Hypothalamus (tissue), 51 donors: ENCODE data around the gene LDB2.
A peak's percentile ranks its signal among the peaks of the same experiment; 100 is the strongest.

Experiments
- DNase-seq, 51 donors: peaks; one replicate each; lab custom pipeline; 2025; lab: John Stamatoyannopoulos, UW

The LDB2 gene

DNA sequence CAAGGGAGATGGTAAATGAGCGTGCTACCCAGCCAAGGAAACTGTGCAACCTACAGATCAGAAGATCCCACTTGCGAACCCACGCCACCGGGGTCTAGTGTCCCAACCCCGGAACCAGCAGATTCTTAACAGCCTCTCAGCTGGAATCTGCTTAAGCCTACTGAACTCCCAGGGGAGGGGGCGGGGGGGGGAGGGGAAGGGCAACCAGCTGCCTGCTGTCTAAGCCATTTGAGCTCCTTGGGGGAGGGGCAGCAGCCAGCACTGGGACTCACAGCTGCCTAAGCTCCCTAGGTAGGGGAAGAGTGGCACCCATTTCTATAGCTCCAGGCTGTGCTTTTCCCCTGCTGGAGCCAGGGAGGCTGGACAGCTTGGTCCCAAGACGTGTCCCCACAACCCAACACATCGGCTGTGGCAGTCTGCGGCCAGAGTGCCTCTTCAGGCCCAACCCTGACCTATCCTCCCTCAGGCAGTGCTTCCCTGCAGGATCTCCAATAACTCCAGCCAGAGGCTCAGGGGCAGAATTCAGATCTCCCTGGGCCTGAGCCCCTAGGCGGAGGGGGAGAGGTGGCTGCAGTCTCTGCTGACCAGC, 289.2 kb downstream of the LDB2 start:
- no peak for DNase-seq

DNA sequence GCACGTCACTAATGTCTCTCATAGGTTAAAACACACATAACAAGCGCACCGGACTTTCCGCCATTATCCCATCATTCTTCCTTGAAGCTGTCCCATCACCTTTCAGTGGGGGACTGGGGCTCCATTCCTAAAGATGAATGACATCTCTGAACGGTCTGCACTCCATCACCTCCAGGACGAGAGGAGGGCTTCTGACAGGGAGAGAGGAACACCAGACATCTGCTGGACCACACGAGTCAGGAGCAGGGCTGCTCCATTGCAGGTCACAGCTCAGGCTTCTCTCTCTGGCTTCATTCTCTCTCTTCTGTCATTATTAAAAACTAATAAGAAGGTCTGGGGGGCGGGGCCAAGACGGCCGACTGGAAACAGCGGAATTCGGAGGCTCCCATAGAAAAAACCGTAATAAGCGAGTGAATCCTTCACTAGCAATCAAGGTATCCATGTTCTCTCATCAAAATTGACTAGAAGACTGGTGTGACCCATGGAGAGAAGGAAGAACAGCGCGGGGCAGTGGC, 289.8 kb downstream of the LDB2 start:
- no peak for DNase-seq

DNA sequence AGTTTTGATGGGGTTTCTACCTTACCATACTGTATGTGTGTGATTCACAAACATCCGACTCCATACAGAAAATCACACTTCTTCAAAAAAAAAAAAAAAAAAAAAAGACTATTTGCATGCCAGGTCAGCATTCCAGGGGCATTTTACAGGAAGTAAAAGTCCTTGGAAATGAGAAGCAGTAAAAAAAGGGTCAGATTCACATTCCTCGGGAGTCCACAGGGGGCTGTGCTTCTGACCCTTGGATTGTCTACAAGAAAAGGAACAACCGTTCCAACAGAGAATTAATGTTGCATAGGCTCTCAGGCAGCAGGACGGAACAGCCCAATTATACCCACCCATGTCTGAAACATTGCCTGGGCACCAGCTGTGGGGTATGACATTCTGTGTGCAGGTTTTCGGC, 290.3 kb downstream of the LDB2 start:
- no peak for DNase-seq

DNA sequence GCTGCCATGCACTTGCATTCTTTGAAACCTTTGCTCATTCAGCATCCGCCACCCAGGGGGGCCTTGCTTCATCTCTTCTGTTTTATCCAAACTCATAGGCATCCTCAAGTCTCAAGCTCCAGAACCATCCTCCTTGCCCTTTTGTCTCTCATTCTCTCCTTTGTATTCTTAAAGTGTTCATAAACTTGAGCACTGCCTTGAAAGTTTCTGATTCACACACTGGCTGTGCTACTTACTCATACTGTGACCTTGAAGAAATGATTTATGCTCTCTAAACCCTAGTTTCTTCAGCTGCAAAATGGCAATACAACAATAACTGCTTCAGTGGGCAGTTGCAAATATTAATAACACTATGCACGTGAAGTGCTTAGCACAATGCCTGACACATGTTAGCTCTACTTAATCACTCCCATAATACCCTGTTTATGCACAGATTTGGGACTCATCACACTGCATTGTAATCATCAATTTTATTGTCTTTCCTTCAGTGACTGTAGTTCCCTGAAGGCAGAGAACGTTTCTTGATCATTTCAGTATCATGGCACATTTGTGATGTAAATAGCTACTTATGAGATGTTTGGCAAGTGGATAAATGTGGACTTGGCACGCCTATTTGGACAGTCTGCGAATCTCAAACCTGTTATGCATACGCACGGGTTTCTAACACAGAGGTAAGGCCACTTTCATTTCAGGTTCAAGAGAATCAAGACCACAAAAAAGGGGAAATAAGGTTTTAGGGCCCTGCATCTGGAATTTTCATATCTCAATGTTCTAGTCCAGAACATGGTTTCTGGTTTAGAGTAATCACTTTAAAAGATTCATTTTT, 291.0 kb downstream of the LDB2 start:
- DNase-seq, result no peak

DNA sequence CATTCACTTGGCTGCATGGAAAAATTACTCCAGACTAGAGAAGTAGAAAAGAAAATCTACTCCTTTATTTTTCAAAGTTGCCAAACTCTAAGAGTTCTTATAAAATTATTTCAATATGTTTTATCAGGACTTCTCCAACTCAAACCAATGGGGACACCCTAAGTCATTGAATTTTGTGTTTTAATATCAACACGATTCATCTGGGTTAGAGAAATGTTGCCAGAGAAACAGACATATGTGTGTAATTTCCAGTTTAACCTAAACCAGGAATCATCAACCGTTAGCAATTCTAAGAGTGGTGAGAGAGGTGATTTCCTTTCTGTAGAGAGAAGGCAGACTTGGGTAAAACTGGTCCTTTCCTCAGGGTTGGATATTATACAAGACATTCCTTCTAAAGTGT, 291.8 kb downstream of the LDB2 start:
- DNase-seq, result no peak

DNA sequence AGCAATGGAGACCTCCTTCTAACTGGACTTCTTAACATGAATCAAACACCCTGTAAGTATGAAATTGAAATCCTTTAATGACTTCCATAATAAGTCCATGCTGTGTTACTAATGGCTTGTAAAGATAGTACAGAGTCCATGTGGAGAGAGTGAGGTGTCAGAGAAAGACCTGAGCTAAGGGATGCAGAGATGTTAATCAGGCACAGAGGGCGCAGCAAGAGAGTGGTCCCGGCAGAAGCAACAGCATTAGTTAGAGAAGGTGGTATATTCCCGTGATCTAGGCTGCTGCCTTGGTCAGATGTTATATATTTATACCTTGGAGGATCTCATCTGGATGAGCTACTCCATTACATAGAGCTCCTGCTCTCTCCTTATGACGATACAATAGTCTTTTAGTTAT, 295.3 kb downstream of the LDB2 start:
- DNase-seq, result no peak

DNA sequence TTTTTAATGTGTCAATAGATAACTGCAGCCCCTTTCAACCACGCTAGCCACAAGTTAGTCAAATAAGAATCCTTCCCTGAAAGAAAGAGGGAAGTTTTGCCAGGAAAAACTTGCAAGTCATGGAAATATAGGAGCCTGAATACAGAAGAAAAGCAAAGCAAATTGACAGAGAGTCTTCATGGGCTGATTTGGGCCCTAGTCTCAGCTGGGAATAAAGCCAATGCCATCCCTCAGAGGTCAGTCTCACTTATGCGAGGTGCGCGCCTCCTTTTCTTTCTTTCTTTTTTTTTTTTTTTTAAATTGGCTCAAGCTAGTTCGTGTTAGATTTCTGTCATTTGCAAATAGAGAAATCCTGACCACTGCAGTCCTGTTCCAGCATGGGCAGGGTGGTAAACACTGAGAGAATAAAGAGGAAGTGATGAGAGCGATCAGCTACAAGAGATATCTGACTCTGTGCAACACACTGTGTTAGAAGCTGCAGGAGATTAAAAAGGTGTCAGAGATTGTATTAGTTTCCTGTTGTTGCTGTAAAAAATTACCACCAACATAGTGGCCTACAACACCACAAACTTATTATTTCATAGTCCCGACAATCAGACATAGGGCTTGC, 299.7 kb downstream of the LDB2 start:
- no peak for DNase-seq

DNA sequence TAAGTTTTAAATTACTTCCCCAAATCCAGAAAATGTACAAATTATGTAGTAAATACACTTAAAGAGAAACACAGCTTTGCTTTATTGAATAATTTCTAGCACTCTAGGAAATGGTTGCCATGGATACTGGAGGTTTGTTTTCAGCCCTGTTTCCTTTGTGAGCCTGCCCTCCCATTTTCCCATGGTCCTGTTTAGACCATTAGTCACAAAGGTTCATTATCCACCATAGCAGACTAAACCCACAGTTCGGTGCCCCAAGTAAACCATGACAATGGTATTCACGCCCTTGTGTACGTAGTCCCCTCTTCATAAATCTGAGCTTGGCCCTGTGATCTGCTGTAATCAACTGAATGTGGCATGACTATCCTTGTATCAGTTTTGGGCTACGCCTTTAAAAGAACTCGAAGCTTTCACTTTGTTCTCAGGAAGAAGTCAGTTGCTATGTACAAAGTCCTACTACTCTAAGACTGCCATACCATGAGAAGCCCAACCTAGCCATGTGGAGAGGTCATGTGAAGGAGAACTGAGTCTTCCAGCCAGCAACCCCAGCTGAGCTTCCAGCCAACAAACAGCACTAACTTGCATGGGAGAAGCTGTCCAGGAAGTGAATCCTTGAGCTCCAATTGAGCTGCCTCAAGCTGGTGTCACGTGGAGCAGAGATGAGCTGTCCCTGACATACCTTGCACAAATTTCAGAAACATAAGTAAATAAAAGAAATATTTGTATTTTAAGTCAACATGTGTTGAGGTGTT, 300.4 kb downstream of the LDB2 start:
- DNase-seq, result peak in 2 of 51 donors; percentile 12 to 45

DNA sequence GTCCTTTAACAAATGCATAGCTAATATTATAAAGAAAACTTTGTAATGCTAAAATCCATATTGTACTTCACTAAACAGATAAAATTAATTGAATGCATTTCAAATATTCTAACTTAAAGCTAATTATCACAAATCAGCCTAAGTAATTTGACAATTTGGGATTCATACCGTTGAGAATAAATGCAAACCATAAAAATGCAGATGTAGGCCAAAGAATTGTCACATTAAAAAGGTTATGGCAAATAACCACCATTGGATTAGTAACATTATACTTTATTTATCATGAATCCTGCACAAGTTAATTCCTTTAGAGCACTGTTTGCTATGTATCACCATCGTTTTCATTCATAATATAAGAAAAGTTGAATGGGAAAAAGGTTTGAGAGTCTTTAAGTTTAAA, 301.0 kb downstream of the LDB2 start:
- no peak for DNase-seq

DNA sequence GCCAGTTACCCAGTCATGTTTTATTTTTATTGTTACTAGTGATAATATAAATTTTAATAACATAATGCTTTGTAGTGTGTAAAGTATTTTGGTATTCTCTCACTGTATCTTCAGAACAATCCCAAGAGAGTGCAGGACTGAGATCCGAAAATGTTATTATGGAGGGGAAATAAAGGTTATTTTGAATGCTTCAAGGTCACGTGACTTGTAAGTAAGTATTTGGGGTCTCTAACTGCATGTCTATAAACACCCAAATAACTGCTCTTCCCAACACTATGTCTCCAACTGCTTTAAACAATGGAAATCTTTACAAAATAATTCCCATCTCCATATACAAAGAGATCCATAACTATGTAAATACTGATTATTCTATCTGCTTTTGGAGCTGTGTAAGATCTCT, 302.2 kb downstream of the LDB2 start:
- DNase-seq, result no peak

DNA sequence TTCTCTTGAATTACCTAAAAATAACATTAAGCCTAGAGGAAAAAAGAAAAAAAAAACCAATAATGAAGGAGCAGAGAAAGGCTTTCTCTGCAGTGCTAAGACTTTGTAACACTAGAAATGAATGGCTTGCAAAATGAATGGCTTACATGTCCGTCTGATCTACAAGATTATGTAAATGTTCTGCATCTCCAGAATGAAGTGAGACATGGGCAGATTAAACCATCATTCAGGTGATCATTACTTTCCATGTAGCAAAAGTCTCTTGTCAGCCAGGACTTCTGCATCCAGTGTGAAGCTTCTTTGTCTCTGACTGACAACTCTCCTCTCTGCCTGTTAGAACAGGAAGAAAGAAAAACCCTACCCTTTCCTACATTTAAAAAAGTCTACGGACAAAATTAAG, 304.3 kb downstream of the LDB2 start:
- DNase-seq, result no peak

DNA sequence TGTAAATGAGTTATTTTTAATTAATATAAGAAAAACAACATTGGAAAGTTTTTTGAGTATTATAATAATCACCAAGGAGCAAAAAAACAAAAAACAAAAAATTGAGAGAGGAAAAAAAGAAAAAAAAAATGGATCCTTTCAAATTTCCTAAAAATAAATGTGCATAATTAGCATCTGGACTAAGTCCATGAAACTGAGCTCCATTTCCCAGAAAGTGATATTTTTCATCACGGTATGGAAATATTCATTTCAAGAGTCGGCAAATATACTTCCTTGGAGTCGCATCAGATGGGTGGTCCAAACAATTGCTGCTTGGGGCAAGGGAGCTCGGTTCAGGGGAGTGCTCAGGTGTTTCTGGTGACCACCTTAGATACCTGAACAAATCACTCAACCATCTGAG, 305.1 kb downstream of the LDB2 start:
- no peak for DNase-seq

DNA sequence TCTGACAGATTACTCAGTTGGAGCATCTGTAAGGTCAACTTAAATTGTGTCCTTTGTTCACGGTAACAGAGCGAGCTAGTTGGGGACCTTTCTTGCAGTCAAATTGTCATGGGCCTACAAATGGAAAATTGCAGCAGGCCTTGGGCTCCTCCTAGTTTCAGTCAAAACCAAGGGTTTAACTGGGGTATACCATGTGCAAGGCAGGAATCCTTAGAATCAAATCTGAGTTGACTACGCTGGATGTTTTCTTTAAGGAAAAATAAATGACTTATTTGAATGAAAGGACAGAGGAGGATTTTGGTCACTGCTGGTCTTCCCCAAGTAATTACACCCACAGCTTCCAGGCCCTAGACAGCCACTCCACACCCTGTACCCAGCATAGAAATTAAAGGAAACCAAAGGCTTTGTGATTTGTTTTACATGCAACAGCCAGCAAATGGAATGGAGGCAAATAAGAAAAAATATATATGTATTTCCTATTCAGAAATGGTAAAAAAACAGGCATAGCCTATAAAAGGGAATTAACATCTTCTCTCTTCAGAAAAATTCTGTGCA, 307.1 kb downstream of the LDB2 start:
- DNase-seq, result peak in 1 of 51 donors; percentile 71

DNA sequence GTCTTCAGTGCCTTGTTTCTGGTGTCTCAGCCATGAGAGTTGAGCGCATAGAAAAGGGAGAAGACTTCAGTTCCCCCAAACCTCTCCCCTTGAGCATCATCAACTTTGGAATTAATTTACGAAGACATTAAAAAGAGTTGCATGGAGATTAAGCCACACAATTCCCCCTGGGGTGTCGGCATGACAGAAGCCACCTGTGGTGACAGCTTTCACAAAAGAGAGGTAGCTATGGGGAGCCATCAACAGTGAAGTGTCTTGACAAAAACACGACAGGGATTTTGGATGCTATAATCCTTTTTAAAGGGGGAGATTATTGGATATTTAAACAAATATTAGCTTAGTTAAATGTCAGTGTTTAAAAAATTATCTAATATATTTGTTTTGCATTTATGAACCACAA, 307.6 kb downstream of the LDB2 start:
- no peak for DNase-seq

DNA sequence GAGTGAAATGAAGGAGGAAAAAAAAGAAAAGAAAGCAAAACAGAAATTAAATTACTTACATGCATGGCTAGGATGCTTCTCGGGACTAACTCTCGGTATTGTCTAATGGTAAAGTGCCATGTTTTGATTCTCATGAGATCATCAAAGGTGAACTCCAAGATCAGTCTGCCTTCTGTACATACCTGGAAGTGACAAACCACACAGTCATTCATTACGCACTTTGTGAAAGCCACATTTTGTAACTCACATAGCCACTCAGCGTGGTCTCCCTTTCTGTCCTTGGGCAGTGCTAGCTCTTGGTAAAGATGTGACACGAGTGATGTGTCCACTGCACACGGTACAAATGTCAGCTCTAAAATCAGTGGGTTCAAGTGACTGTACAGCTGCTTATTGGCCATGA, 309.8 kb downstream of the LDB2 start:
- no peak for DNase-seq

DNA sequence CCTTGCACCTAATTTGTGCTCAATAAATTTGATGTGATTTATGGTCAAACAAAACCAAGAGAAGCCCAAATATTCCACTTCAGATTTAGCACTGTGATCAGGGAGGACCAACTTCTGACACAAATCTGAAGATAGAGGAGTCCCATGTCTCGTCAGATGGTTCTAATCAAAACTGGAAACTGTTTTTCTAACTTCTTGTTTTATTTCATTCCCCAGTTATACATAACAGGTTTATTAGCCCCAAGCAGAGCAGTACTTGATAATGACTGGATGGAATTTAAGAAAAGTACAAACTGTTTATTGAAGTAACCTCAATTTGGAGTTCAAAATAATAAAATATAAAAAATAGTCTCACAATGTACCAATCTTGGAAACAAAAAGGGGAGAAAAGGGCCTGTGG, 310.3 kb downstream of the LDB2 start:
- DNase-seq, result no peak

DNA sequence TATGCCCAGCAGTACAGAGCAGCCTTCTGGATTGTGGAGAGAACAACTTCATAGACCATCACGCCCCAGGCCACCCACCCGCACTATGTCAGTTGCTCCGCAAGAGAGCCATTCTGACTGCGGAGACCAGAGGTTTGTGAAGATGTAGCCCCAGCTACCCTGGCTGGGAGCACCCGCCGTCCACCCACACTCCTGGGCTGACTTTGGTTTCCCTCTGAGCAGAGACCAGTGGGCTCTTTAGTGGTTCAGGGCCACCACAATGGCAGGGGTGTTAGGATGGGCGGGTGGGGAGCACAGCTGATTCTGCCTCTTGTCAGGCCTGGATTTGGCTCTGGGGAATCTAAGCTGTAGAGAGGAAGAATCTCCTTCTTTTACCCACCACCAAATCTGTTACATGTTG, 313.4 kb downstream of the LDB2 start:
- no peak for DNase-seq

DNA sequence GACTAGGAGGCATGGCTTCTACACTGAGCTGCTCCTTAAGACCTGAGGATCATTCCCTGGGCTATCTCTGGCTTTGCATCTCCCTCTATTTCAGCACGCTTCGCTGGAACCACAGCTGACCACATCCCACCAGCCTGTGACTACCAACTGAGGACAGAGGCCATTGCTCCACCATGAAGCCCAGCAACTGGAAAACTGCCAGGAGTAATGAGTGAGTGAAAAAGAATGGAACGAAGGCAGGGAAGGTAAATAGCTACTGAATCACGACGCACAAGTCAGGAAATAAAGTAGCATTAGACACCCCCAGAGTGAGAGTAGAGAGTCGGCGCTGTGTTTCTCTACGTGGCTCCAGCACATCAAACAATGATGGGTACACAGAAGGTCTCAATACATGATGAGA, 314.7 kb downstream of the LDB2 start:
- no peak for DNase-seq

DNA sequence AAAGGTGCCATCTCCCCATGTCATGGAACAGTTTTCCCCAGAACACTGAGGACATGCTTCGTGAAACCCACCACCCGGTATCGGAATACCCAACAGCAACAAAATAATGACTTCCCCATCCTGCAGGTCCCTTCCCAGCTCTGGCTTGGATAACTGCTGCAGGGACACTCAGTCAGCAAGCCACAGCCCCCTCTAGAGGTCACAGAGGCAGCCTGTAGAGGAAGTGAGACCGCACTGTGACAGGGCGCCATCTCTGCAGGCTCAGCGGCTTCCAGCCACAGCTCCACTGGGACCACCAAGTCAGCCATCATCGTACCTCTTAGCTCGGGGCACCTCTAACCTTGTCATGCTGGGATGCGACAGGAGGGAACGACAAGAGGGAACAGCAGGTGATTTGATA, 315.9 kb downstream of the LDB2 start:
- DNase-seq, result peak in 1 of 51 donors; percentile 12

DNA sequence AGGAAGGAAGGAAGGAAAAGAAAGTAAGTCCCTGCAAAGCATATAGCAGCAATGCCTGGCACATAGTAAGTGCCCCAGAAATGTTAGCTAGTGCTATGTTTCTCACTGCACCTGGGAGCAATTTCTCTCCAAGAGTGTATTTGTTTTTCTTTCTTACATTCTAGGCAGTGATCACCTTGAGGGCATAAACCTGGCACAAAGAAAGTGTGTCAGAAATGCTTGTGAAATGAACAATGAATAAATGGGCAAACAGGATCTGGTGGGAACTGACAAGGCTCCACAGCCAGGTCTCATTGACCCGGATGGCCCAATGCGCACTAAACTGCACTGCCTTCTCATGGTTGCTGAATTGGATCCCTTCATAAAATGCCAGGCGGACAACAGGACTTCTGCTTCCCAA, 316.4 kb downstream of the LDB2 start:
- no peak for DNase-seq

DNA sequence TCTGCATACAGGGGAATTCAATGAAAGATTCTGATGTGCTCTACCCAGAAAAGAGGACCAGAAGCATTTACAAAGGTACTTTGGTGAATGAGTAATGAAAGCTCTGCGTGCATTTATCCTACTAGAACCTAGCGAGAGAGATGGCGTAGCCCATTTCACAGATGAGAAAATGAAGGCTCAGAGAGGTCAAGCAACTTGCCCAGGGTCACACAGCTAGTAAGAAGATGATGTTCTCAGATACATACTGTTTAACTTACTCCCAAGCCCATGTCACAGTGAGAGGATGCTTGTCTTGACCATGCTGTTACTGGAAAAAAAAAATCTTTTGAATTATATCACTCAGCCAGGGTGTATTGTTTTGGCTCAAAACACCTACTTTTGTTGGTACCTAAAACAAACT, 317.3 kb downstream of the LDB2 start:
- DNase-seq, result no peak
